Mucosa of descending colon (tissue), 3 donors: ENCODE measurements around the gene LRRFIP1. TPM values are rescaled to one million over a fixed set of nuclear protein-coding genes. Genes with fewer than 3 reads are reported as not detected.
"Not testable (repeated sequence)": the region's sequence is repeated elsewhere in the genome, so short reads cannot be mapped to it uniquely, and the experiment has no call there.

ENCODE experiments used
- ATAC-seq: fragments of 200-7000 bp; cut with Tn5 transposase; one replicate; pipeline ENCODE4 v1.9.1; 2020; ENCODE audit warnings: mild to moderate bottlenecking, moderate library complexity
- DNase-seq, 3 donors: peaks; one replicate each; pipeline ENCODE4 v3.0.0-alpha.2; 2020
- H3K36me3 ChIP-seq: fragments of 200-600 bp; one replicate; pipeline ENCODE4 v1.8.0; 2021; ENCODE audit warnings: low read depth, mild to moderate bottlenecking
- H3K4me1 ChIP-seq: fragments of 200-600 bp; one replicate; pipeline ENCODE4 v1.8.0; 2021; ENCODE audit warnings: low read depth, mild to moderate bottlenecking
- H3K4me3 ChIP-seq: fragments of 200-600 bp; one replicate; pipeline ENCODE4 v1.8.0; 2021; ENCODE audit warnings: mild to moderate bottlenecking
- H3K9me3 ChIP-seq: fragments of 200-600 bp; one replicate; pipeline ENCODE4 v1.8.0; 2021; ENCODE audit warnings: mild to moderate bottlenecking
- CTCF ChIP-seq: fragments of 200-600 bp; IDR thresholded peaks from one replicate; pipeline ENCODE4 v1.8.0; 2022; ENCODE audit warnings: antibody characterized with exemption, mild to moderate bottlenecking
- intact Hi-C, 2 donors: fragments of 100-400 bp; cut with DNase I in 1 of 2; cut with micrococcal nuclease in 1 of 2; formaldehyde crosslinking; loops; one replicate each; pipeline versions ENCODE4 v1.11.0 to v1.11.1; 2022; cut with DNase I, micrococcal nuclease
- total RNA-seq, 3 donors: library from RNA; stranded (reverse); fragmentation: NEBNext Ultra II Directional in 2 of 3; extraction: Animal tissue kit (Norgen Biotek cat#: 25700) in 2 of 3; gene quantifications; one replicate each; pipeline versions ENCODE4 v1.2.1 to v1.2.4, GENCODE V29; 2021 to 2023
- donor health status: DM: no; HTN: no; CAD: no; lungs with moderate emphysema.
- donor health status: DM: no; HTN: no; CAD: no.
- donor health status: DM: no; HTN: yes; CAD: no.

Gene LRRFIP1
- total RNA-seq, 3 donors from 2014 or later, result 114 to 157 (median 120) TPM

GRCh38 chr2:237772513-237772912, 145.1 kb downstream of the LRRFIP1 start:
- no peak for ATAC-seq
- peaks cover 3% of the 10 kb centered on the region for H3K36me3 ChIP-seq
- H3K9me3 ChIP-seq, result no peaks in the 10 kb centered on the region
- no peak for TF ChIP-seq CTCF
- no peak for DNase-seq
- no peak overlapping the region for H3K4me3 ChIP-seq
- intact Hi-C loops, result no loop called here
- no peaks in the 10 kb centered on the region for H3K4me1 ChIP-seq

GRCh38 chr2:237773826-237774225, 146.4 kb downstream of the LRRFIP1 start:
- peaks cover under 1% of the 10 kb centered on the region for H3K36me3 ChIP-seq
- ATAC-seq (no peak), DNase-seq (no peak)
- no peak overlapping the region for H3K4me3 ChIP-seq
- TF ChIP-seq CTCF, result no peak
- no peaks in the 10 kb centered on the region for H3K4me1 ChIP-seq
- intact Hi-C loops, result no loop called here
- H3K9me3 ChIP-seq, result no peaks in the 10 kb centered on the region

- intact Hi-C loops, result no loop called here
- Histone ChIP-seq H3K36me3 (peaks cover 10% of the 10 kb centered on the region), H3K9me3 (no peaks in the 10 kb centered on the region), H3K4me3 (no peak overlapping the region), H3K4me1 (no peaks in the 10 kb centered on the region)
- ATAC-seq (peak; percentile 96), DNase-seq (peak in 2 of 3 donors; percentile 49 to 78)
- TF ChIP-seq CTCF, result peak; percentile 40
Measured at GRCh38 chr2:237774811-237775553, 147.6 kb downstream of the LRRFIP1 start.

GRCh38 chr2:237779521-237779920, 152.1 kb downstream of the LRRFIP1 start:
- Histone ChIP-seq H3K36me3 (peaks cover 10% of the 10 kb centered on the region), H3K4me1 (no peaks in the 10 kb centered on the region), H3K4me3 (no peak overlapping the region), H3K9me3 (no peaks in the 10 kb centered on the region)
- ATAC-seq (no peak), DNase-seq (no peak)
- no peak for TF ChIP-seq CTCF
- intact Hi-C loops, result no loop called here

- Histone ChIP-seq H3K36me3 (peaks cover 10% of the 10 kb centered on the region), H3K9me3 (peaks cover 12% of the 10 kb centered on the region), H3K4me1 (no peaks in the 10 kb centered on the region), H3K4me3 (no peak overlapping the region)
- intact Hi-C loops, result no loop called here
- DNase-seq, result no peak
- TF ChIP-seq CTCF, result no peak
- ATAC-seq, result no peak
Measured at GRCh38 chr2:237782181-237782580, 154.8 kb downstream of the LRRFIP1 start.

GRCh38 chr2:237783678-237784077, 156.3 kb downstream of the LRRFIP1 start:
- ATAC-seq, intact Hi-C loops, DNase-seq, H3K4me3 ChIP-seq, H3K4me1 ChIP-seq, H3K36me3 ChIP-seq: not testable (repeated sequence)
- H3K9me3 ChIP-seq, result peaks cover 14% of the 10 kb centered on the region
